ENCODE data around the gene PTPRM. TPM values are rescaled to one million over a fixed set of nuclear protein-coding genes. Genes with fewer than 3 reads are reported as not detected.

Gene PTPRM
- total and polyA plus RNA-seq, 3 donors from 2014 or later: 76.4 to 101 (median 94.6) TPM

DNA sequence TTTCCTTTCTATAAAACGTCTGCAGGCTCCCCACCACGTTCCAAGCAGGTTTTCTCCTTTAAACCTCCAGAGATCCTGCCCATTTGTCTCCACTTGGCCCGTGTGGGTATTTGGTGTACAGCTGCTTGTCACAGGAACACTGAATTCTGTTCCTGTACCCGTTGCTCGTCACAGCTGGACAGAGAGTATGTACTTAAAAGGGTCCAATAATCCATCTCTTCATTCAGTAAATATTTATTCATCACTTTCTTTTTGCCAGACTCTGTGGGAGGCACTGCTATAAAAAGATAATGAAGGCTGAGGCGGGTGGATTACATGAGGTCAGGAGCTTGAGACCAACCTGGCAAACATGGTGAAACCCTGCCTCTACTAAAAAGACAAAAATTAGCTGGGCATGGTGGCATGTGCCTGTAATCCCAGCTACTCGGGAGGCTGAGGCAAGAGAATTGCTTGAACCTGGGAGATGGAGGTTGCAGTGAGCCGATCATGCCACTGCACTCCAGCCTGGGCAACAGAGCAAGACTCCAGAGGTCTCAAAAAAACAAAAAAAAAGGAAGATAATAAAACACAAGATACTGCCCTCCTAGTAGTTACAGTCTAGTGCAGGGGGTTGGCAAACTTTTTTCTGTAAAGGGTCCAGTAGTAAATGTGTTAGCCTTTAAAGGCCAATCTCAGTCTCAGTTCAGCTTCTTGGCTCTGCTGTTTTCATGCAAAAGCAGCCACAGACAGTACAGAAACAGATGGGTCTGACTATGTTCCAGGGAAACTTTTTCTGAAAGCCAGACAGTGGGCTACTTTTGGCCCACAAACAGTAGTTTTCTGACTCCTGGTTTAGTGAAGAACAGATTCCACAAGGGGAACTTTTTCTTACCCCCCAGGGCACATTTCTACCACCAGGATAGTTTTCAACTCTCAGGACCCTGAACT, 732.2 kb downstream of the PTPRM start:
- no peaks in the 10 kb centered on the region for H3K9me3 ChIP-seq
- H3K4me3 ChIP-seq: no peak overlapping the region
- H3K27me3 ChIP-seq: no peaks in the 10 kb centered on the region
- intact Hi-C loops (cut with DNase I; ENCODE audit: low total_unique reads): no loop called here
- H3K4me1 ChIP-seq: no peaks in the 10 kb centered on the region
- WGBS, 2 donors: 75 to 88% methylated on average over 8 of the region's 8 CpGs
- DNase-seq: no peak
- no peaks in the 10 kb centered on the region for H3K36me3 ChIP-seq (ENCODE audit: low read depth, missing control alignments)
- TF ChIP-seq, protein P1, sequence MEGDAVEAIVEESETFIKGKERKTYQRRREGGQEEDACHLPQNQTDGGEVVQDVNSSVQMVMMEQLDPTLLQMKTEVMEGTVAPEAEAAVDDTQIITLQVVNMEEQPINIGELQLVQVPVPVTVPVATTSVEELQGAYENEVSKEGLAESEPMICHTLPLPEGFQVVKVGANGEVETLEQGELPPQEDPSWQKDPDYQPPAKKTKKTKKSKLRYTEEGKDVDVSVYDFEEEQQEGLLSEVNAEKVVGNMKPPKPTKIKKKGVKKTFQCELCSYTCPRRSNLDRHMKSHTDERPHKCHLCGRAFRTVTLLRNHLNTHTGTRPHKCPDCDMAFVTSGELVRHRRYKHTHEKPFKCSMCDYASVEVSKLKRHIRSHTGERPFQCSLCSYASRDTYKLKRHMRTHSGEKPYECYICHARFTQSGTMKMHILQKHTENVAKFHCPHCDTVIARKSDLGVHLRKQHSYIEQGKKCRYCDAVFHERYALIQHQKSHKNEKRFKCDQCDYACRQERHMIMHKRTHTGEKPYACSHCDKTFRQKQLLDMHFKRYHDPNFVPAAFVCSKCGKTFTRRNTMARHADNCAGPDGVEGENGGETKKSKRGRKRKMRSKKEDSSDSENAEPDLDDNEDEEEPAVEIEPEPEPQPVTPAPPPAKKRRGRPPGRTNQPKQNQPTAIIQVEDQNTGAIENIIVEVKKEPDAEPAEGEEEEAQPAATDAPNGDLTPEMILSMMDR (IDR thresholded peaks at IDR 0.05): no peak
- TF ChIP-seq POLR2A (IDR thresholded peaks at IDR 0.05): no peak
- H3K27ac ChIP-seq: no peak overlapping the region

GRCh38 chr18:8300751-8301410, 733.8 kb downstream of the PTPRM start:
- TF ChIP-seq, protein P1 (IDR thresholded peaks at IDR 0.05): no peak
- no peak for TF ChIP-seq POLR2A (IDR thresholded peaks at IDR 0.05)
- H3K27ac ChIP-seq: no peak overlapping the region
- no peaks in the 10 kb centered on the region for H3K9me3 ChIP-seq
- intact Hi-C loops (cut with DNase I; ENCODE audit: low total_unique reads): no loop called here
- H3K4me1 ChIP-seq: no peaks in the 10 kb centered on the region
- H3K36me3 ChIP-seq (ENCODE audit: low read depth, missing control alignments): no peaks in the 10 kb centered on the region
- no peaks in the 10 kb centered on the region for H3K27me3 ChIP-seq
- 89 to 95% methylated on average over 6 of the region's 6 CpGs for WGBS, 2 donors
- DNase-seq: no peak
- no peak overlapping the region for H3K4me3 ChIP-seq

- H3K36me3 ChIP-seq (ENCODE audit: low read depth, missing control alignments): no peaks in the 10 kb centered on the region
- intact Hi-C loops (cut with DNase I; ENCODE audit: low total_unique reads): no loop called here
- no peaks in the 10 kb centered on the region for H3K27me3 ChIP-seq
- H3K4me1 ChIP-seq: no peaks in the 10 kb centered on the region
- H3K27ac ChIP-seq: no peak overlapping the region
- H3K4me3 ChIP-seq: no peak overlapping the region
- no peak for DNase-seq
- 92% methylated on average over 10 of the region's 10 CpGs for WGBS, 2 donors
- H3K9me3 ChIP-seq: no peaks in the 10 kb centered on the region
- no peak for TF ChIP-seq POLR2A (IDR thresholded peaks at IDR 0.05)
- TF ChIP-seq, protein P1 (IDR thresholded peaks at IDR 0.05): no peak
Observed at GRCh38 chr18:8301427-8302172, 734.5 kb downstream of the PTPRM start.

- no peak for DNase-seq
- Histone ChIP-seq H3K27me3 (no peaks in the 10 kb centered on the region), H3K36me3 (ENCODE audit: low read depth, missing control alignments) (no peaks in the 10 kb centered on the region), H3K9me3 (no peaks in the 10 kb centered on the region), H3K4me1 (no peaks in the 10 kb centered on the region), H3K4me3 (no peak overlapping the region), H3K27ac (no peak overlapping the region)
- intact Hi-C loops (cut with DNase I; ENCODE audit: low total_unique reads): no loop called here
- WGBS, 2 donors: 89 to 92% methylated on average over 5 to 7 of the region's 7 CpGs
- TF ChIP-seq, protein P1 (IDR thresholded peaks at IDR 0.05): no peak
- TF ChIP-seq POLR2A (IDR thresholded peaks at IDR 0.05): no peak
Observed at GRCh38 chr18:8303151-8303755, 736.1 kb downstream of the PTPRM start.
